ENCODE results near the gene PATJ.
"Not testable (repeated sequence)": the region's sequence is repeated elsewhere in the genome, so short reads cannot be mapped to it uniquely, and the experiment has no call there.

The PATJ gene

GRCh38 chr1:61844006-61844405, 101.7 kb downstream of the PATJ start:
- Histone ChIP-seq H3K27me3 (ENCODE audit: low read length) (no peaks in the 10 kb centered on the region), H3K4me2 (ENCODE audit: low read depth, low read length, poor library complexity, severe bottlenecking) (no peak overlapping the region), H3K36me3 (ENCODE audit: low read length) (no peaks in the 10 kb centered on the region), H4K20me1 (ENCODE audit: low read depth, low read length) (no peaks in the 10 kb centered on the region), H3K27ac (ENCODE audit: low read depth, low read length) (no peak overlapping the region), H3K9me3 (ENCODE audit: insufficient read depth, low read length) (no peaks in the 10 kb centered on the region), H3K9me2 (replicated peaks; ENCODE audit: insufficient read depth, low read length) (no peaks in the 10 kb centered on the region), H3K79me2 (ENCODE audit: insufficient read depth, low read length) (no peaks in the 10 kb centered on the region), H3K9ac (ENCODE audit: low read length) (no peak overlapping the region), H3F3A (ENCODE audit: insufficient read depth) (no peaks in the 10 kb centered on the region), H3K4me3 (ENCODE audit: insufficient read depth, low read length, poor library complexity, severe bottlenecking) (no peak overlapping the region), H2AFZ (ENCODE audit: low read depth, low read length, severe bottlenecking) (no peak overlapping the region)
- no peak for TF ChIP-seq CTCF (IDR thresholded peaks at IDR 0.05; ENCODE audit: insufficient read depth, low read length, poor library complexity, severe bottlenecking)
- TF ChIP-seq EZH2phosphoT487 (conservative IDR thresholded peaks at IDR 0.05; ENCODE audit: low read length) = no peak

GRCh38 chr1:61844664-61845063, 102.4 kb downstream of the PATJ start:
- not testable (repeated sequence) for H3K9me3 ChIP-seq (ENCODE audit: insufficient read depth, low read length); H2AFZ ChIP-seq (ENCODE audit: low read depth, low read length, severe bottlenecking); H3K4me3 ChIP-seq (ENCODE audit: insufficient read depth, low read length, poor library complexity, severe bottlenecking); H3K36me3 ChIP-seq (ENCODE audit: low read length); H3K9ac ChIP-seq (ENCODE audit: low read length); H3K27me3 ChIP-seq (ENCODE audit: low read length); H4K20me1 ChIP-seq (ENCODE audit: low read depth, low read length); H3K79me2 ChIP-seq (ENCODE audit: insufficient read depth, low read length); H3K27ac ChIP-seq (ENCODE audit: low read depth, low read length); H3K4me2 ChIP-seq (ENCODE audit: low read depth, low read length, poor library complexity, severe bottlenecking); H3K9me2 ChIP-seq (replicated peaks; ENCODE audit: insufficient read depth, low read length); H3F3A ChIP-seq (ENCODE audit: insufficient read depth)

- no peaks in the 10 kb centered on the region for H4K20me1 ChIP-seq (ENCODE audit: low read depth, low read length)
- no peaks in the 10 kb centered on the region for H3K9me3 ChIP-seq (ENCODE audit: insufficient read depth, low read length)
- no peaks in the 10 kb centered on the region for H3K9me2 ChIP-seq (replicated peaks; ENCODE audit: insufficient read depth, low read length)
- H3K4me2 ChIP-seq (ENCODE audit: low read depth, low read length, poor library complexity, severe bottlenecking) = no peak overlapping the region
- no peaks in the 10 kb centered on the region for H3K79me2 ChIP-seq (ENCODE audit: insufficient read depth, low read length)
- H3K27ac ChIP-seq (ENCODE audit: low read depth, low read length) = no peak overlapping the region
- H2AFZ ChIP-seq (ENCODE audit: low read depth, low read length, severe bottlenecking) = no peak overlapping the region
- H3K36me3 ChIP-seq (ENCODE audit: low read length) = no peaks in the 10 kb centered on the region
- H3K9ac ChIP-seq (ENCODE audit: low read length) = no peak overlapping the region
- no peak overlapping the region for H3K4me3 ChIP-seq (ENCODE audit: insufficient read depth, low read length, poor library complexity, severe bottlenecking)
- no peaks in the 10 kb centered on the region for H3F3A ChIP-seq (ENCODE audit: insufficient read depth)
- no peak for TF ChIP-seq CTCF (IDR thresholded peaks at IDR 0.05; ENCODE audit: insufficient read depth, low read length, poor library complexity, severe bottlenecking)
- no peak for TF ChIP-seq EZH2phosphoT487 (conservative IDR thresholded peaks at IDR 0.05; ENCODE audit: low read length)
- H3K27me3 ChIP-seq (ENCODE audit: low read length) = no peaks in the 10 kb centered on the region
Observed at GRCh38 chr1:61851235-61851634, 109.0 kb downstream of the PATJ start.

GRCh38 chr1:61851849-61852669, 109.8 kb downstream of the PATJ start:
- no peaks in the 10 kb centered on the region for H3K27me3 ChIP-seq (ENCODE audit: low read length)
- no peaks in the 10 kb centered on the region for H3K9me3 ChIP-seq (ENCODE audit: insufficient read depth, low read length)
- no peak overlapping the region for H3K4me2 ChIP-seq (ENCODE audit: low read depth, low read length, poor library complexity, severe bottlenecking)
- no peaks in the 10 kb centered on the region for H3K9me2 ChIP-seq (replicated peaks; ENCODE audit: insufficient read depth, low read length)
- no peaks in the 10 kb centered on the region for H4K20me1 ChIP-seq (ENCODE audit: low read depth, low read length)
- H3K9ac ChIP-seq (ENCODE audit: low read length) = no peak overlapping the region
- no peak for TF ChIP-seq EZH2phosphoT487 (conservative IDR thresholded peaks at IDR 0.05; ENCODE audit: low read length)
- TF ChIP-seq CTCF (IDR thresholded peaks at IDR 0.05; ENCODE audit: insufficient read depth, low read length, poor library complexity, severe bottlenecking) = peak; percentile 72
- no peaks in the 10 kb centered on the region for H3K79me2 ChIP-seq (ENCODE audit: insufficient read depth, low read length)
- H3K36me3 ChIP-seq (ENCODE audit: low read length) = no peaks in the 10 kb centered on the region
- no peak overlapping the region for H3K27ac ChIP-seq (ENCODE audit: low read depth, low read length)
- no peak overlapping the region for H2AFZ ChIP-seq (ENCODE audit: low read depth, low read length, severe bottlenecking)
- no peak overlapping the region for H3K4me3 ChIP-seq (ENCODE audit: insufficient read depth, low read length, poor library complexity, severe bottlenecking)
- H3F3A ChIP-seq (ENCODE audit: insufficient read depth) = no peaks in the 10 kb centered on the region

Data from SU-DHL-6 (cell line).